AG04450 (cell line): ENCODE results near the gene NUB1. TPM values are rescaled to one million over a fixed set of nuclear protein-coding genes. Genes with fewer than 3 reads are reported as not detected.
"Not testable (repeated sequence)": the region's sequence is repeated elsewhere in the genome, so short reads cannot be mapped to it uniquely, and the experiment has no call there.

Source experiments
- CTCF ChIA-PET: fragments of 300-600, 350-600 bp; formaldehyde crosslinking; extraction: SDS; loops from one replicate; lab custom pipeline; 2022; ENCODE audit warnings: antibody characterized with exemption, inconsistent platforms; lab: Charles Lee
- POLR2A ChIA-PET: fragments of 350-600 bp; formaldehyde crosslinking; extraction: SDS; loops from one replicate; lab custom pipeline; 2021; ENCODE audit warnings: antibody characterized with exemption, inconsistent platforms; lab: Yijun Ruan, JAX
- DNase-seq: peaks from one replicate; pipeline ENCODE4 v3.0.0-alpha.2; 2011; ENCODE audit warnings: low read depth, low spot score
- H3K27ac ChIP-seq: one replicate; pipeline ENCODE4 v1.5.1; 2012; ENCODE audit warnings: low read depth, low read length, control low read depth
- H3K27me3 ChIP-seq: one replicate; pipeline ENCODE4 v1.6.0; 2012; ENCODE audit warnings: low read length; ENCODE audit not compliant: control insufficient read depth, insufficient read depth
- H3K4me3 ChIP-seq: 2 replicates; pipeline ENCODE4 v1.5.1; 2011; ENCODE audit warnings: mild to moderate bottlenecking, low read depth, low read length, control low read depth
- H3K9me3 ChIP-seq: 2 replicates; pipeline ENCODE4 v1.5.1; 2012; ENCODE audit warnings: low read length; ENCODE audit not compliant: control insufficient read depth, insufficient read depth
- CTCF ChIP-seq: IDR thresholded peaks from 2 replicates; pipeline ENCODE4 v1.5.1; 2011; ENCODE audit warnings: low read depth, low read length, control low read depth, inconsistent platforms
- polyA plus RNA-seq: library from polyadenylated mRNA; depleted of rRNA; stranded (reverse); fragments of >200 nt; gene quantifications from 2 replicates; pipeline ENCODE4 v1.2.3, GENCODE V29; 2011

NUB1 gene
- polyA plus RNA-seq, 1 experiment: 64.1 TPM

DNA sequence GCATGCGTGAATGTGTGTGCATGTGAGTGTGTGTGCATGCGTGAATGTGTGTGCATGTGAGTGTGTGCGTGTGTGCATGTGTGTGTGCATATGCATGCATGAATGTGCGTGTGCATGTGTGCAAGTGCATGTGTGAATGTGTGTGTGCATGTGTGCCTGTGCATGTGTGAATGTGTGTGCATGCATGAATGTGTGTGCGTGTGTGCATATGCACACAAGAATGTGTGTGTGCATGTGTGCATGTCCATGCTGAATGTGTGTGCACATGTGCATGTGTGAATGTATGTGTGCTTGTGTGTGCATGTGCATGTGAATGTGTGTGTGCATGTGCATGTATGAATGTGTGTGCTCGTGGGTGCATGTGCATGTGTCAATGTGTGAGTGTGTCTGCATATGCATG is 42.1 kb upstream of the NUB1 start:
- H3K27ac ChIP-seq: no peak overlapping the region
- ChIA-PET POLR2A (no interaction called here), CTCF (no interaction called here)
- no peak overlapping the region for H3K4me3 ChIP-seq
- peaks cover 20% of the 10 kb centered on the region for H3K27me3 ChIP-seq
- DNase-seq: no peak
- H3K9me3 ChIP-seq: peaks cover 5% of the 10 kb centered on the region
- TF ChIP-seq CTCF: no peak

DNA sequence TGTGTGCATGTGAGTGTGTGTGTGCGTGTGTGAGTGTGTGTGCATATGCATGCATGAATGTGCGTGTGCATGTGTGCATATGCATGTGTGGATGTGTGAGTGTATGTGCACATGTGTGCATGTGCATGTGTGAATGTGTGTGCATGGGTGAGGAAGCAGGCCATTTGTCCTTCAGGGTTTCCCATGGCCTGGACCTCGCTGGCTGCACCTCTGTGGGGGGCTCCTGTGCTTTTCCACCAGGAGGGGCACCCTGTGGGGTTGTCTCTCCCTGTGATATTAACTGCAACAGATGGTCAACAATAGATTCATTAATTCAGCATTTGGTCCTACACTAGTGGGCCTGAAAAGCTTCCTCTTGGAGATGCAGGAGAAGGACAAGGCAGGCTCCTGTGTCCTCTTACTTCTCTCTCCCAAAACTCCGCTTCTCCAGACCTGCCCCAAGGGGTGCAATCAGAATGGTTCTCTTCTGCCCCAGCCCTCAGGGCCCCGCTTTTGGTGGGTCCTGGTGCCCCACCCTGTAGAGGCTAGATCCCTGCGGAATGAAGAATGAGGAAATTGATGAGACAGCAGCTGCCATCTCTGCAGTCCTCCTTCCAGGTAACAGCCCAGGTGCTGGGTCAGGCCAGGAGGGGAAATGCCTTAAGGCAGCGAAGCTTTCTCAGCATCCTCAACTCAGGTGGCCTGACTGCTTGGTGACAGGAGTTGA is 41.5 kb upstream of the NUB1 start:
- Histone ChIP-seq H3K27me3 (peaks cover 17% of the 10 kb centered on the region), H3K27ac (no peak overlapping the region), H3K4me3 (no peak overlapping the region), H3K9me3 (peaks cover 5% of the 10 kb centered on the region)
- DNase-seq: no peak
- ChIA-PET POLR2A (no interaction called here), CTCF (no interaction called here)
- no peak for TF ChIP-seq CTCF

DNA sequence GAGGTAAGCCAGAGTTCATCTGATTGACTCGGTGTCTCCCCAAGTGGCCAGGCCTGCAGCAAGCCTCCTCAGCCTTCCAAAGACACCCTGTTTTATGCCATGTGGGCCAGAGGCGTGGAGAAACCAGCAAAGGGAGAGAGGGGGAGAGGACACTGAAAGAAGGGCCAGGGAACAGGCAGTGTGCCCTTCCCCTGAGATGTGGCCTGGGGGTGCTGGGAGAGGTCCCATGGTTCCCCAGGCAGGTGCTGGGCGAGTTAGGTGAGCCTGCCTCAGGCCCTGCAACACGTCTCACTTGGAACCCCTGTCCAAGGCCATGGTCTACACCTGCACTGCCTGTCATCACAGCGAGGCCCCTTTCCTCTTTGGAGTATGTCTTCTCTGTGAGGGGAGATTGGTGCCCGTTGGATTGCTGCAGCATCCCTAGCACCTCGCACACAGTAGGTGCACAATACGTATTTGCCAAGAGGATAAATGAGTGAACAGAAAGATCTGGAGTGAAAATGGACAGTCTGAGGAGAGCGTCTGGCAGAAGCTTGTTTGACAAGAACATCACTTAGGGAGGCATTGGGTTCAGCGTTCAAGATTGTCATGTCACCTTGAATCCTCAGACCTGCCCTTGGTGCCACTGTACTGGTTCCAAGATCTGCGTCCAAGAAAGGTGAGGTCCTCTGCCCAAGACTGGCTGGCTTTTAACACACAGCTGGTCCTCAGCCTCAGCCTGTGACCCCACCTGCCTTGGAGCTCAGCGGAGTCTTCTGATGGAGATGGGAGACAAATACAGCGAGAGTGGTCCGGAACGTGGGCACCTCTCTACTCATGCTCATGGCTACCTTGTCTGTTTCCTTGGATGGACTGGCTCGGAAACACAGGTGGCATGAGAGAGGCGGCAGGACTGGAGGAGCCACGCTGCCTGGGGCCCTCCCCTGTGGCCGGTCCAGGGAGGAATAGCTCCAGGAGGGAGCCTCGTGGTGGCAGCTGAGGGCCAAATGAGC is 39.8 kb upstream of the NUB1 start:
- DNase-seq: no peak
- POLR2A ChIA-PET: interaction anchor here (0.5 to 1.0 kb wide), 2 partner anchors 15 to 50 kb away, joined by 3 read pairs; no protein-coding TSS in a partner anchor
- peaks cover 5% of the 10 kb centered on the region for H3K9me3 ChIP-seq
- CTCF ChIA-PET: interaction anchor here (0.6 to 1.6 kb wide), 6 partner anchors 8 to 221 kb away, joined by 3 to 8 read pairs (median 4); no protein-coding TSS in a partner anchor
- H3K4me3 ChIP-seq: no peak overlapping the region
- TF ChIP-seq CTCF: no peak
- no peak overlapping the region for H3K27ac ChIP-seq
- H3K27me3 ChIP-seq: peaks cover 13% of the 10 kb centered on the region

GRCh38 chr7:151304251-151304650 is 37.4 kb upstream of the NUB1 start:
- H3K9me3 ChIP-seq, H3K4me3 ChIP-seq, DNase-seq, POLR2A ChIA-PET, H3K27ac ChIP-seq: not testable (repeated sequence)
- H3K27me3 ChIP-seq: peaks cover 16% of the 10 kb centered on the region
- CTCF ChIA-PET: interaction anchor here (0.7 to 4.2 kb wide), 23 partner anchors 11 to 471 kb away, joined by 3 to 29 read pairs (median 4); partner anchors contain the start of gene NUB1

GRCh38 chr7:151304856-151305255 is 36.8 kb upstream of the NUB1 start:
- no peak for DNase-seq

More at GRCh38 chr7:151304856-151305255, 36.8 kb upstream of the NUB1 start:
- H3K9me3 ChIP-seq: peaks cover 5% of the 10 kb centered on the region
- POLR2A ChIA-PET: no interaction called here
- CTCF ChIA-PET: interaction anchor here (0.7 to 4.2 kb wide), 11 partner anchors 10 to 471 kb away, joined by 3 to 29 read pairs (median 4); no protein-coding TSS in a partner anchor
- TF ChIP-seq CTCF: no peak
- H3K27ac ChIP-seq: no peak overlapping the region
- peak overlapping the region; percentile 27; the same call in 1 of the 2 replicates for H3K4me3 ChIP-seq
- H3K27me3 ChIP-seq: peaks cover 16% of the 10 kb centered on the region
